Left lung (tissue), 10 donors: ENCODE data around the gene PTER. TPM values are rescaled to one million over a fixed set of nuclear protein-coding genes. Genes with fewer than 3 reads are reported as not detected.
A peak's percentile ranks its signal among the peaks of the same experiment; 100 is the strongest.

ENCODE experiments used
- ATAC-seq: fragments of 200-7000 bp; cut with Tn5 transposase; one replicate; pipeline ENCODE4 v1.9.1; 2020; ENCODE audit warnings: moderate library complexity
- DNase-seq, 4 donors: peaks; one replicate each; pipeline ENCODE4 v3.0.0-alpha.2; 2013 to 2020
- H3K27ac ChIP-seq, 2 donors: fragments of 200-600 bp; sonication (generic) in 1 of 2; one replicate each; pipeline versions ENCODE4 v1.5.0 to v1.8.0; 2020 to 2021
- H3K27me3 ChIP-seq, 2 donors: fragments of 200-600 bp; sonication (generic) in 1 of 2; one replicate each; pipeline versions ENCODE4 v1.5.0 to v1.8.0; 2020 to 2021
- H3K36me3 ChIP-seq, 2 donors: fragments of 200-600 bp; sonication (generic) in 1 of 2; one replicate each; pipeline versions ENCODE4 v1.5.0 to v1.8.0; 2020 to 2021
- H3K4me1 ChIP-seq, 2 donors: fragments of 200-600 bp; one replicate each; pipeline ENCODE4 v1.8.0; 2021
- H3K4me3 ChIP-seq, 2 donors: fragments of 200-600 bp; sonication (generic) in 1 of 2; one replicate each; pipeline versions ENCODE4 v1.5.0 to v1.8.0; 2020 to 2021; ENCODE audit warnings: mild to moderate bottlenecking in 1 of 2
- H3K9me3 ChIP-seq, 2 donors: fragments of 200-600 bp; sonication (generic) in 1 of 2; one replicate each; pipeline versions ENCODE4 v1.5.0 to v1.8.0; 2020 to 2021
- intact Hi-C, 2 donors: fragments of 100-400 bp; cut with DNase I; formaldehyde crosslinking; loops; one replicate each; pipeline versions ENCODE4 v1.11.2 to v1.14.2; 2022
- polyA plus RNA-seq, 6 donors: library from polyadenylated mRNA; unstranded; fragments of 120-200 nt; gene quantifications; one replicate each; pipeline ENCODE4 v1.2.1, GENCODE V29; 2013; ENCODE audit not compliant: insufficient read length in 6 of 6
- total RNA-seq, 2 donors: library from RNA; stranded (reverse); fragmentation: NEBNext Ultra II Directional; extraction: Animal tissue kit (Norgen Biotek cat#: 25700); gene quantifications; one replicate each; pipeline ENCODE4 v1.2.1, GENCODE V29; 2021
- TF ChIP-seq, protein P1 (sequence below), 2 donors: fragments of 200-600 bp; sonication (generic) in 1 of 2; IDR thresholded peaks; one replicate each; pipeline versions ENCODE4 v1.5.0 to v1.8.0; 2021; ENCODE audit warnings: antibody characterized with exemption in 2 of 2
- donor health status: DM: no; HTN: yes; CAD: no.
- donor health status: DM: no; HTN: no; CAD: no.

Gene PTER
- total and polyA plus RNA-seq, 8 donors = 8.6 to 16.8 (median 10.5) TPM

GRCh38 chr10:16436367-16436757 lies 448 bp upstream of the PTER start:
- Histone ChIP-seq H3K4me1 (peaks cover 0 to 38% of the 10 kb centered on the region in 2 donors), H3K4me3 (peak overlapping the region; percentile 59 to 68), H3K9me3 (no peaks in the 10 kb centered on the region), H3K27ac (peak overlapping the region; percentile 84 to 87), H3K27me3 (peaks cover 0 to 1% of the 10 kb centered on the region in 2 donors), H3K36me3 (no peaks in the 10 kb centered on the region)
- ATAC-seq (peak; percentile 25), DNase-seq (peak in 2 of 4 donors; percentile 8 to 36)
- TF ChIP-seq, protein P1, sequence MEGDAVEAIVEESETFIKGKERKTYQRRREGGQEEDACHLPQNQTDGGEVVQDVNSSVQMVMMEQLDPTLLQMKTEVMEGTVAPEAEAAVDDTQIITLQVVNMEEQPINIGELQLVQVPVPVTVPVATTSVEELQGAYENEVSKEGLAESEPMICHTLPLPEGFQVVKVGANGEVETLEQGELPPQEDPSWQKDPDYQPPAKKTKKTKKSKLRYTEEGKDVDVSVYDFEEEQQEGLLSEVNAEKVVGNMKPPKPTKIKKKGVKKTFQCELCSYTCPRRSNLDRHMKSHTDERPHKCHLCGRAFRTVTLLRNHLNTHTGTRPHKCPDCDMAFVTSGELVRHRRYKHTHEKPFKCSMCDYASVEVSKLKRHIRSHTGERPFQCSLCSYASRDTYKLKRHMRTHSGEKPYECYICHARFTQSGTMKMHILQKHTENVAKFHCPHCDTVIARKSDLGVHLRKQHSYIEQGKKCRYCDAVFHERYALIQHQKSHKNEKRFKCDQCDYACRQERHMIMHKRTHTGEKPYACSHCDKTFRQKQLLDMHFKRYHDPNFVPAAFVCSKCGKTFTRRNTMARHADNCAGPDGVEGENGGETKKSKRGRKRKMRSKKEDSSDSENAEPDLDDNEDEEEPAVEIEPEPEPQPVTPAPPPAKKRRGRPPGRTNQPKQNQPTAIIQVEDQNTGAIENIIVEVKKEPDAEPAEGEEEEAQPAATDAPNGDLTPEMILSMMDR (IDR thresholded peaks at IDR 0.05) = no peak
- intact Hi-C loops = no loop called here

GRCh38 chr10:16437540-16437894 lies 707 bp downstream of the PTER start:
- Histone ChIP-seq H3K36me3 (no peaks in the 10 kb centered on the region), H3K4me1 (peaks cover 0 to 43% of the 10 kb centered on the region in 2 donors), H3K9me3 (no peaks in the 10 kb centered on the region), H3K27ac (peak overlapping the region in 1 of 2 donors; percentile 87), H3K4me3 (peak overlapping the region; percentile 59 to 68), H3K27me3 (no peaks in the 10 kb centered on the region)
- TF ChIP-seq, protein P1 (IDR thresholded peaks at IDR 0.05) = no peak
- ATAC-seq (no peak), DNase-seq (no peak)
- intact Hi-C loops = no loop called here

- Histone ChIP-seq H3K4me3 (no peak overlapping the region), H3K27ac (no peak overlapping the region), H3K27me3 (no peaks in the 10 kb centered on the region), H3K9me3 (no peaks in the 10 kb centered on the region), H3K4me1 (peaks cover 0 to 43% of the 10 kb centered on the region in 2 donors), H3K36me3 (peaks cover 0 to 4% of the 10 kb centered on the region in 2 donors)
- intact Hi-C loops = no loop called here
- ATAC-seq (no peak), DNase-seq (peak in 1 of 4 donors; percentile 5)
- TF ChIP-seq, protein P1 (IDR thresholded peaks at IDR 0.05) = no peak
Observed at GRCh38 chr10:16439295-16439694, 2.5 kb downstream of the PTER start.

DNA sequence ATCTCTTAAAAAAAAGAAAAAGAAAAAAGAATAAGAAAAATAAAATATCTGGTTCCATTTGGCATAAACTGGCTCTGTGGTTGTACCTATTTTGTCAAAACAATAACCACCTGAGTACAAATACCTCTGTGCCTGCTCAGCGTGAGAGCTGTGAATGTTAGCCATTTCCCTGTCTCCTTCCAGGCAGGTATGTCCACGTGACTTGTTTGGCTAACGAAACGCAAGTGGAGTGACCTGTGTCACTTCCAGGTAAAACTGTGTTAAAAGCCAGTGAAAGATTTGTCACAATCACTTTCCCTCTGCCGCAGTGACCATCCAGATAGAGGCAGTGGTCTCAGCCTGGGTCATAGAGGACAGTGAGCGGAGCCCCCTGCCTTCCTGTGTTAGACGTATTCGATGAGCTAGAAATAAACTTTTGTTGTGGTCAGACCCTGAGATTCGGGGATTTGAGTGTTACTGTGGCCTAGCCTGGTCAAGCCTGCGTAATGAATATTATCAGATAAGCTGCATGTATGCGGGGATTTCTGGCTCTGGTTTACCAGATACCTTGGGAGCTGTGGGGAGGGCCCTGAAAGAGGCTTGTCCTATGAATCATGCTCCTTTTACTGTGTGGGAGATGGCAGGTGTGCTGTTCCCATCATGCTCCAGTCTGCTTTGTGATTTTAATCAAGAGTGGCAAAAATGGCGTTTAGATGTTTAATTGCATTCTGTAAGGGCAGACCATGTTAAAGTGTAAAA lies 3.8 kb downstream of the PTER start:
- ATAC-seq = peak; percentile 39
- Histone ChIP-seq H3K36me3 (peaks cover 0 to 7% of the 10 kb centered on the region in 2 donors), H3K27ac (peak overlapping the region; percentile 71 to 77), H3K27me3 (no peaks in the 10 kb centered on the region), H3K4me1 (peaks cover 0 to 43% of the 10 kb centered on the region in 2 donors), H3K4me3 (no peak overlapping the region), H3K9me3 (no peaks in the 10 kb centered on the region)
- intact Hi-C loops = no loop called here
- TF ChIP-seq, protein P1 (IDR thresholded peaks at IDR 0.05) = no peak
- DNase-seq = peak in 2 of 4 donors; percentile 8 to 45

DNA sequence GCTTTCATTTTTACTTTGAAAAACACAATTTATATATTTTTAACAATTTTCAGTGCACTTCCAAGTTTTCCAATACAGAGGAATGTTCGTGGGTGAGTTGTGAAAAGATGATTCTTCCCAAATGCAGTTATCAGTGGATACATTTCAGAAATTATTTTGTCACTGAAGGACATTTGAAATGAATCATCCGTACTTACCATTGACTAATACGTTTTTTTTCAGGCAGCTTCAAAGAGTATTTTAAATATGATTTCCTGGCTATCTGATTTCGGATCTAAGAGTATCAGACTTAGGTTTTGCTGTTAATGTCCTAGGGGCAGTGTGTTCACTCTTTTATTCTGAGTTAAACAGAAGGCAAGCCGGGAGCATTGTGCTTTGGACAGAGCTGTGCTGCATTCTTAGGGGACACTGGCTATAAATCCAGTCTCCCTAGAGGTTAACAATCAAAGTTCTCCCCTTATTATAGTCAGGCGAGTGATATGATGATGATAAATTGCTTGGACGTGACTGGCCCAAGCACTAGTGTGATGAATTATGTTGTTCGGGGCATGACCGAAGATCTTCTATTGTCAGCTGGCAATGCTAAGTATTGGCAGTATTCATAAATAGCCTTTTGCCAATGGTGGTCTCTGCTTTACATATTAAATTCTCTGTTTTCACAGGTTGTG lies 4.5 kb downstream of the PTER start:
- no peak for ATAC-seq
- intact Hi-C loops = no loop called here
- H3K36me3 ChIP-seq = peaks cover 0 to 7% of the 10 kb centered on the region in 2 donors
- no peak for DNase-seq
- H3K27me3 ChIP-seq = no peaks in the 10 kb centered on the region
- TF ChIP-seq, protein P1 (IDR thresholded peaks at IDR 0.05) = no peak
- H3K9me3 ChIP-seq = no peaks in the 10 kb centered on the region
- H3K4me1 ChIP-seq = peaks cover 0 to 38% of the 10 kb centered on the region in 2 donors
- H3K4me3 ChIP-seq = no peak overlapping the region
- H3K27ac ChIP-seq = peak overlapping the region; percentile 71 to 77
